Astrocyte (in vitro differentiated cells and primary cell): Measurements from ENCODE around the gene RHOT1. TPM values are rescaled to one million over a fixed set of nuclear protein-coding genes. Genes with fewer than 3 reads are reported as not detected.

ENCODE experiments used
- DNase-seq: peaks from one replicate; pipeline ENCODE4 v3.0.0-alpha.2; 2010; ENCODE audit warnings: low read depth
- FAIRE-seq: peaks from 2 replicates; lab custom pipeline; 2011; peaks lifted over from hg19 to GRCh38; lab: Jason Lieb, UNC
- H2AFZ ChIP-seq: 2 replicates; pipeline ENCODE4 v1.6.0; 2012; ENCODE audit warnings: low read depth, low read length, inconsistent platforms
- H3K27ac ChIP-seq: 2 replicates; pipeline ENCODE4 v1.5.1; 2011; ENCODE audit warnings: low read depth, low read length, inconsistent platforms
- H3K27me3 ChIP-seq: 2 replicates; pipeline ENCODE4 v1.6.0; 2011; ENCODE audit warnings: low read length, inconsistent platforms; ENCODE audit not compliant: insufficient read depth
- H3K36me3 ChIP-seq: 2 replicates; pipeline ENCODE4 v1.5.1; 2011; ENCODE audit warnings: low read length, inconsistent platforms; ENCODE audit not compliant: insufficient read depth
- H3K4me1 ChIP-seq: 2 replicates; pipeline ENCODE4 v1.5.1; 2011; ENCODE audit warnings: low read length, inconsistent platforms; ENCODE audit not compliant: insufficient read depth
- H3K4me2 ChIP-seq: 2 replicates; pipeline ENCODE4 v1.6.0; 2012; ENCODE audit warnings: low read length, inconsistent platforms
- H3K4me3 ChIP-seq: 2 replicates; pipeline ENCODE4 v1.5.1; 2011; ENCODE audit warnings: low read depth, mild to moderate bottlenecking, low read length, inconsistent platforms; ENCODE audit not compliant: insufficient read depth
- H3K79me2 ChIP-seq: 2 replicates; pipeline ENCODE4 v1.6.0; 2012; ENCODE audit warnings: mild to moderate bottlenecking, low read length, inconsistent platforms; ENCODE audit not compliant: insufficient read depth
- H3K9ac ChIP-seq: 2 replicates; pipeline ENCODE4 v1.6.0; 2012; ENCODE audit warnings: mild to moderate bottlenecking, low read length, inconsistent platforms
- H3K9me3 ChIP-seq: 2 replicates; pipeline ENCODE4 v1.5.1; 2012; ENCODE audit warnings: low read depth, mild to moderate bottlenecking, low read length, inconsistent platforms; ENCODE audit not compliant: insufficient read depth
- H4K20me1 ChIP-seq: 2 replicates; pipeline ENCODE4 v1.6.0; 2012; ENCODE audit warnings: low read length, inconsistent platforms; ENCODE audit not compliant: insufficient read depth
- H3K27ac Mint-ChIP-seq: one replicate; pipeline ENCODE4 v1.8.0; 2021; ENCODE audit warnings: mild to moderate bottlenecking, mixed read lengths; ENCODE audit not compliant: unreplicated experiment
- H3K27me3 Mint-ChIP-seq: one replicate; pipeline ENCODE4 v1.8.0; 2021; ENCODE audit warnings: low read depth, mixed read lengths; ENCODE audit not compliant: unreplicated experiment
- H3K36me3 Mint-ChIP-seq: one replicate; pipeline ENCODE4 v1.8.0; 2021; ENCODE audit warnings: low read depth, mixed read lengths; ENCODE audit not compliant: unreplicated experiment
- H3K4me1 Mint-ChIP-seq: one replicate; pipeline ENCODE4 v1.8.0; 2021; ENCODE audit warnings: low read depth, mixed read lengths; ENCODE audit not compliant: unreplicated experiment
- H3K4me3 Mint-ChIP-seq: one replicate; pipeline ENCODE4 v1.8.0; 2021; ENCODE audit warnings: mild to moderate bottlenecking, moderate library complexity, mixed read lengths; ENCODE audit not compliant: unreplicated experiment
- H3K9me3 Mint-ChIP-seq: one replicate; pipeline ENCODE4 v1.8.0; 2021; ENCODE audit warnings: mild to moderate bottlenecking, mixed read lengths; ENCODE audit not compliant: unreplicated experiment
- CTCF ChIP-seq: IDR thresholded peaks from 2 replicates; pipeline ENCODE4 v1.5.1; 2011; ENCODE audit warnings: low read depth, mild to moderate bottlenecking, inconsistent platforms, low read length, moderate library complexity; ENCODE audit not compliant: insufficient read depth
- EZH2 ChIP-seq: IDR thresholded peaks from 2 replicates; pipeline ENCODE4 v1.6.1; 2012; ENCODE audit warnings: mild to moderate bottlenecking, low read length, inconsistent platforms; ENCODE audit not compliant: insufficient read depth
- total RNA-seq: library from RNA; stranded (reverse); gene quantifications from 2 replicates; pipeline ENCODE4 v1.2.1, GENCODE V29; 2021

Gene RHOT1
- total RNA-seq, 1 donor from 2014 or later = 20.9 TPM

DNA sequence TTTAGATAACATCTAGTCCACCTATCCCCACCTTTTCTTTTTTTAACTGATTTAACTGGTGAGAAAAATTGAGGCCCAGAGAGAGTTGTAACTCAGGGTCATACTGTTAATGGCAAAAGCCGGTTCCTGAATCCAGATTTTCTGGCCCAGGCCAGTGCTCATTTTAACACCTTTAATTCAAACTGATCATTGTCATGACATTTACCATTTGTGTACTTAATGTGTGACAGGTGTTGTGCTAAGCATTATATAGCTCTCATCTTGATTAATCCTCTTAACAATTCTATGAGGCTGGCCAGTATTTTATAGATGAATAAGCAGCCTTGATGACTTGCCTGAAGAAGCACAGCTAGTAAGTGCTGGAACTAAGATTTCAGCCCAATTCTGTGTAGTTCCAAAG, 14.4 kb downstream of the RHOT1 start:
- H3K27me3 Mint-ChIP-seq = no peaks in the 10 kb centered on the region
- H3K27me3 ChIP-seq = no peaks in the 10 kb centered on the region
- no peak overlapping the region for H3K4me3 Mint-ChIP-seq
- H3K27ac ChIP-seq = no peak overlapping the region
- H2AFZ ChIP-seq = no peak overlapping the region
- H3K9me3 Mint-ChIP-seq = peaks cover 2% of the 10 kb centered on the region
- peaks cover 22% of the 10 kb centered on the region for H3K4me1 ChIP-seq
- no peak overlapping the region for H3K9ac ChIP-seq
- no peak for FAIRE-seq
- H3K9me3 ChIP-seq = no peaks in the 10 kb centered on the region
- no peak overlapping the region for H3K4me2 ChIP-seq
- H3K27ac Mint-ChIP-seq = no peak overlapping the region
- peaks cover 5% of the 10 kb centered on the region for H4K20me1 ChIP-seq
- peaks cover 11% of the 10 kb centered on the region for H3K36me3 Mint-ChIP-seq
- no peak overlapping the region for H3K4me3 ChIP-seq
- TF ChIP-seq CTCF = no peak
- no peak for TF ChIP-seq EZH2
- no peaks in the 10 kb centered on the region for H3K36me3 ChIP-seq
- DNase-seq = no peak
- peaks cover 6% of the 10 kb centered on the region for H3K4me1 Mint-ChIP-seq
- peaks cover 14% of the 10 kb centered on the region for H3K79me2 ChIP-seq

DNA sequence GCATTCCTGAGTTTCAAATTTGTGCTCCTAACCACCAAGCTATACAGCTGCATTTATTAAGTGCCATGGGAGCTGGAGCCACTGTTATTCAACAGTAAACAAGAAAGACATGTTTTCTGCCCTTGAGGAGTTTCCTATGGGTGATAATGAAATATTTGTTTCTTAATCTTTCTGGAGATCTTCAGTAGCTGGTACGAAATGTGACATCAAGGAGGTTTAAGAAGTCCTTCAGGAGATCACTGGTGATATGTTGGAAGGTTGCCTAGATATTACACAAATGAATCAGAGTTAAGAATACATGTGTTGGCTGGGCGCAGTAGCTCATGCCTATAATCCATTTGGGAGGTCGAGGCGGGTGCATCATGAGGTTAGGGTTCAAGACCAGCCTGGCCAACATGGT, 14.9 kb downstream of the RHOT1 start:
- peak; percentile 70 for DNase-seq
- no peak overlapping the region for H3K4me3 Mint-ChIP-seq
- TF ChIP-seq EZH2 (no peak), CTCF (no peak)

DNA sequence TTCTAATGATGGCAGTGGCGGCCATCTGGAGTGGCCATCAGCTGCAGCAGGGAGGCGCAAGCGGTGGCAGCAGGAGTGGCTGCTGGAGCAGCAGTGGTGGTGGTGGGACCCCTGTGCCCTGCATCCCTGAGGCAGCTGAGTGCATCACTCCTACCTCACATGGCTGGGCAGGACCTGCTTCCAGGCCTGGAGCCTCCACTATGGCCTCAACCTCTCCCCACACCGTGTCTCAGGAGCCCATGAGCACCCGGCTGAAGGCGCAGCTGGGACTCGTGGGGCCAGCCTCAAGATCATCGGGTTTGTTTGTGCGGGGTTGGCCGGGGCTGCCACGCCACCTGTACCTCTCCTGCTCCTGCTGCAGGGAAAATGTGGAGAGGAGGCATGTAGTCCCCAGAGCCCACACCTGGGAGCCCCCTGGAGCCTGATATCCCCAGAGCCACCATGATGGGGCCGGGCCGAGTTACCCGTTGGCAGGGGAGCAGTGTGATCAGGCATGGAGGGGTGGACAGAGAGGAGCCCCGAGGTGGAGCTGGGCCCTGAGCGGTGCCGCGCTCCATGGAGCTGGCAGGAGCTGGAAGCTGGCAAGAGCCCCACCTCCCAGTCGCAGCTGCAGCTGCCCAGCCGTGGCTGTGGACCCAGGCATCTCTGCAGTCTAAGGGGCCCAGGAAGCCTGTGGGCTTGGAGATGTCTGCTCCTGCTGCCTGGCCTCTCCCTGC, 16.7 kb downstream of the RHOT1 start:
- H3K9me3 ChIP-seq = no peaks in the 10 kb centered on the region
- TF ChIP-seq CTCF = no peak
- no peak for TF ChIP-seq EZH2
- H3K4me2 ChIP-seq = no peak overlapping the region
- H3K79me2 ChIP-seq = peaks cover 11% of the 10 kb centered on the region
- DNase-seq (no peak), FAIRE-seq (no peak)
- no peaks in the 10 kb centered on the region for H3K36me3 ChIP-seq
- no peak overlapping the region for H3K4me3 ChIP-seq
- H4K20me1 ChIP-seq = no peaks in the 10 kb centered on the region
- Mint-ChIP-seq H3K4me1 (peaks cover 12% of the 10 kb centered on the region), H3K27me3 (no peaks in the 10 kb centered on the region), H3K36me3 (peaks cover 11% of the 10 kb centered on the region), H3K9me3 (peaks cover 2% of the 10 kb centered on the region), H3K27ac (no peak overlapping the region), H3K4me3 (no peak overlapping the region)
- H3K4me1 ChIP-seq = peaks cover 36% of the 10 kb centered on the region
- H2AFZ ChIP-seq = no peak overlapping the region
- H3K9ac ChIP-seq = no peak overlapping the region
- no peaks in the 10 kb centered on the region for H3K27me3 ChIP-seq
- no peak overlapping the region for H3K27ac ChIP-seq

More for the DNA sequence above, 14.9 kb downstream of the RHOT1 start:
- Histone ChIP-seq H3K27me3 (no peaks in the 10 kb centered on the region), H2AFZ (no peak overlapping the region), H3K79me2 (peaks cover 11% of the 10 kb centered on the region), H3K9me3 (no peaks in the 10 kb centered on the region), H3K36me3 (no peaks in the 10 kb centered on the region), H3K4me2 (no peak overlapping the region), H4K20me1 (peaks cover 2% of the 10 kb centered on the region), H3K4me3 (no peak overlapping the region), H3K27ac (no peak overlapping the region), H3K9ac (no peak overlapping the region), H3K4me1 (peaks cover 28% of the 10 kb centered on the region)
- Mint-ChIP-seq H3K27ac (no peak overlapping the region), H3K4me1 (peaks cover 11% of the 10 kb centered on the region), H3K36me3 (peaks cover 11% of the 10 kb centered on the region), H3K27me3 (no peaks in the 10 kb centered on the region), H3K9me3 (peaks cover 2% of the 10 kb centered on the region)
- no peak for FAIRE-seq
